Lower leg skin (tissue), 3 donors: ENCODE measurements around the gene ASF1B.

Experiments
- POLR2A ChIP-seq, 2 donors: fragments of 450-650 bp; IDR thresholded peaks; one replicate each; pipeline ENCODE4 v1.6.1; 2016 to 2017; ENCODE audit warnings: antibody characterized with exemption in 2 of 2, mild to moderate bottlenecking in 1 of 2, moderate library complexity in 1 of 2
- TF ChIP-seq, protein P1 (sequence below), 3 donors: fragments of 450-650 bp; IDR thresholded peaks; one replicate each; pipeline ENCODE4 v1.5.1; 2016; ENCODE audit warnings: antibody characterized with exemption in 3 of 3, mild to moderate bottlenecking in 3 of 3, moderate library complexity in 2 of 3

DNA sequence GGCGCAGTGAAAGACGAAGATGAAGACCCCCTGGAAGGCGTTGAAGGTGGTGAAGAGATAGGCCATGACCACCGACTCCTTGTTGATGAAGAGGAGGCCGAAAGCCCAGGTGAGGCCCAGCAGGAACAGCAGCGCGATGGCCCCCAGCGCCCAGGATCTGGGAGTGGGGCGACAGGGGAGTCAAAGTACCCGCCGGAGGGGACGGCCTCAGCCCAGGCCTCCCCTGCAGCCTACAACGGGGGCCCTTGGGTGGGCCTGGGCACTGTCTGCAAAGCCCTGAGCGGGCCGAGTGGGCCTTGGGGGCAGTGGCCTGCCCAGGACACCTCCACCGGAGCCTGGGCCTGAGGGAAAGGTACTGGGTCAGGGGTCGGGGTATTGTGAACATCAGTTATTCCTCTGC lies 19.0 kb upstream of the ASF1B start:
- TF ChIP-seq, protein P1, sequence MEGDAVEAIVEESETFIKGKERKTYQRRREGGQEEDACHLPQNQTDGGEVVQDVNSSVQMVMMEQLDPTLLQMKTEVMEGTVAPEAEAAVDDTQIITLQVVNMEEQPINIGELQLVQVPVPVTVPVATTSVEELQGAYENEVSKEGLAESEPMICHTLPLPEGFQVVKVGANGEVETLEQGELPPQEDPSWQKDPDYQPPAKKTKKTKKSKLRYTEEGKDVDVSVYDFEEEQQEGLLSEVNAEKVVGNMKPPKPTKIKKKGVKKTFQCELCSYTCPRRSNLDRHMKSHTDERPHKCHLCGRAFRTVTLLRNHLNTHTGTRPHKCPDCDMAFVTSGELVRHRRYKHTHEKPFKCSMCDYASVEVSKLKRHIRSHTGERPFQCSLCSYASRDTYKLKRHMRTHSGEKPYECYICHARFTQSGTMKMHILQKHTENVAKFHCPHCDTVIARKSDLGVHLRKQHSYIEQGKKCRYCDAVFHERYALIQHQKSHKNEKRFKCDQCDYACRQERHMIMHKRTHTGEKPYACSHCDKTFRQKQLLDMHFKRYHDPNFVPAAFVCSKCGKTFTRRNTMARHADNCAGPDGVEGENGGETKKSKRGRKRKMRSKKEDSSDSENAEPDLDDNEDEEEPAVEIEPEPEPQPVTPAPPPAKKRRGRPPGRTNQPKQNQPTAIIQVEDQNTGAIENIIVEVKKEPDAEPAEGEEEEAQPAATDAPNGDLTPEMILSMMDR (IDR thresholded peaks at IDR 0.05) = no peak
- no peak for TF ChIP-seq POLR2A (IDR thresholded peaks at IDR 0.05)
